GM23248 (cell line): Measurements from ENCODE around the gene GNRHR.

Experiments used
- EZH2 ChIP-seq: fragments of 200-600 bp; sonication (generic); IDR thresholded peaks from 2 replicates; pipeline ENCODE4 v1.6.1; 2018; ENCODE audit warnings: antibody characterized with exemption, mild to moderate bottlenecking; ENCODE audit not compliant: insufficient read depth, poor library complexity, severe bottlenecking
- EZH2phosphoT487 ChIP-seq: fragments of 200-600 bp; sonication (generic); IDR thresholded peaks from 2 replicates; pipeline ENCODE4 v1.6.1; 2018; ENCODE audit warnings: antibody characterized with exemption, moderate library complexity, mild to moderate bottlenecking, low read depth; ENCODE audit not compliant: insufficient read depth

DNA sequence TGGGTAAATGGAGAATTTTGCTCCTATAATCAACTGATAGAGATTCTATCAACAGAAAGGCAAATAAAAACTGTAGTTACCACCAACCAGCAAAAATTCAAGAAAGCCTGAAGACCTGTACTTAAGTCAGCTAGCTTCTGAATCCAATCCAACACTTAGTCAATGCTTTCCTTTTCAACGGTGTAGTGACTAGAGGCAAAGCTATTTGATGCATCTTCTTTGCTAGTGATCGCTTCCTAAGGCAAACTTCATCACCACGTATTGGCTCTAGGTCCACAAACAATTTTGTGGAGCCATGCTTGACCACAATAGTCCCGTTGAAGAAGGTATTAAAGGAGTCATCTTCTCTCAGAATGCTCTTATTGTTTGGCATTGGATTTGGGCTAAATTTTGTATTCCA lies 28.2 kb downstream of the GNRHR start:
- no peak for TF ChIP-seq EZH2
- no peak for TF ChIP-seq EZH2phosphoT487
